ENCODE measurements around the gene TUSC2. TPM values are rescaled to one million over a fixed set of nuclear protein-coding genes. Genes with fewer than 3 reads are reported as not detected.

TUSC2 gene
- total and polyA plus RNA-seq, 2 of the 8 experiments (the other 6 are each of a cell fraction or from before 2014, with no cell fraction given), result 33.3 to 65.4 TPM

- TF ChIP-seq CHD7 (IDR thresholded peaks at IDR 0.05; ENCODE audit: insufficient replicate concordance, low read length) (no peak), TBP (IDR thresholded peaks at IDR 0.05; ENCODE audit: low read depth, low read length) (no peak)
Observed at GRCh38 chr3:50331364-50331907, 3.4 kb upstream of the TUSC2 start (continued).
